GM13976 (cell line): ENCODE results near the gene DENND11.

Experiments
- DNase-seq: peaks from one replicate; pipeline ENCODE4 v3.0.0; 2012; ENCODE audit warnings: low spot score
- in situ Hi-C: fragments of 300-500 bp; cut with MboI; formaldehyde crosslinking; loops from one replicate; pipeline ENCODE4 v1.12.0; 2022; ENCODE audit warnings: low sequenced_read_pairs, mixed read lengths, inconsistent platforms; ENCODE audit not compliant: unreplicated experiment
- TF ChIP-seq, protein P1 (sequence below): IDR thresholded peaks from 2 replicates; pipeline ENCODE4 v1.5.1; 2012; ENCODE audit warnings: borderline replicate concordance, mild to moderate bottlenecking; ENCODE audit not compliant: insufficient read depth; ENCODE audit errors: extremely low read depth, missing control alignments, control extremely low read depth

The DENND11 gene

DNA sequence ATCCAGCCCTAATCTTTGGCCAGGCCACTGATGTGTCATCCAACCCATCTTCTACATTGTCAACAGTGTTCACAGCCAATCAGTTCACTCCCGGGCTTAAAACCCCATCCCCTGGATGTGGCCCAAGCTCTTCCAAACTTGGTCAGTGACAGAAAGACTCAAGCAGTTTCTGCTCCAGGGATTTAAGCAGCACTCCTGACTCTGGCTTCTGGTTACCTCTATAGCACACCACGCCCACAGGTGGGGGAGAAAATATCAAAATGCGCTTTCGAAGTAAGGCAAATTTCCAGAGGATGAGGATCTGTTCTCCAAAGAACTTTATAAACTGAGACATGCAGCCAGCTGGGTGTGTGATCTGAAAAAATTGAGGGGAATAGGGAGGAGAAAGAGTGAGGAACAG is 35.9 kb downstream of the DENND11 start:
- in situ Hi-C loops, result no loop called here

DNA sequence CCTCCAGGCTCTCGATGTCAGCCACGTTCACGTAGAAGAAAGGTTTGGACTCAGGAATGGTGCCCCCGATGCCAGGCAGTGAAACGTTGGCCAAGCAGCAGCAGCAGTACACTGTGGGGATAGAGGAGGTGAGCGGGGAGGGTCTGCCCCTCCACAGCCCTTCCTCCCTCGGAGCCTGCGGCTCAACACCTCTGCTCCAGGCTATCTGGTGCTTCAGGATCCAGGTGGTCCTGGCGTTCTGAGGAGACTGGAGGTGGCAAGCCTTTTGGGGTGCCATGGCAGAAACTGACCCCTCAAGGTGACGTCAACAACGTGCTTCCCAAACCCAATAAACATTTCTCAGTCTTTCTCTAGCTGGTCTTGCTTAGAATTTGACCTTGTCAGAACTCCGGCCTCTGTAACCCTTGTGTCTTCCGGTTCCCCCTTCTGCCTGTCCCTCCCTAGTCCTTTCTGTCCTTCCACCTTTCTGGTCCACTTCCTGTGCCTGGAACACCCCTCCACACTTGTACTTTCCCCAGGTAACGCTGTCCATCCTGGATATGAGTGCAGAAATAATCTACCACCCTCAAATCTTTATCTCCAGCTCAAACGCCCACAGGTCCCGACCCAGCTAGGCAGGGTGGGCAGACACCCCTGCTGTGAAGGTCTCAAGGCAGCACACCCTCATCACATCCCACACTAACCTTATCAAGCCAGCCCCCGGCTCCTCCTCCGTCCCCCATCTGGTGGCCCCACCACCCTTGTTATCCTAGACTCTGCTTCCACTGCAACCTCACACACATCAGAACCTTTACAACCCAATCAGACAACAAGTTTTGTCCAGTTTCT is 36.5 kb downstream of the DENND11 start:
- TF ChIP-seq, protein P1, sequence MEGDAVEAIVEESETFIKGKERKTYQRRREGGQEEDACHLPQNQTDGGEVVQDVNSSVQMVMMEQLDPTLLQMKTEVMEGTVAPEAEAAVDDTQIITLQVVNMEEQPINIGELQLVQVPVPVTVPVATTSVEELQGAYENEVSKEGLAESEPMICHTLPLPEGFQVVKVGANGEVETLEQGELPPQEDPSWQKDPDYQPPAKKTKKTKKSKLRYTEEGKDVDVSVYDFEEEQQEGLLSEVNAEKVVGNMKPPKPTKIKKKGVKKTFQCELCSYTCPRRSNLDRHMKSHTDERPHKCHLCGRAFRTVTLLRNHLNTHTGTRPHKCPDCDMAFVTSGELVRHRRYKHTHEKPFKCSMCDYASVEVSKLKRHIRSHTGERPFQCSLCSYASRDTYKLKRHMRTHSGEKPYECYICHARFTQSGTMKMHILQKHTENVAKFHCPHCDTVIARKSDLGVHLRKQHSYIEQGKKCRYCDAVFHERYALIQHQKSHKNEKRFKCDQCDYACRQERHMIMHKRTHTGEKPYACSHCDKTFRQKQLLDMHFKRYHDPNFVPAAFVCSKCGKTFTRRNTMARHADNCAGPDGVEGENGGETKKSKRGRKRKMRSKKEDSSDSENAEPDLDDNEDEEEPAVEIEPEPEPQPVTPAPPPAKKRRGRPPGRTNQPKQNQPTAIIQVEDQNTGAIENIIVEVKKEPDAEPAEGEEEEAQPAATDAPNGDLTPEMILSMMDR, result no peak
- in situ Hi-C loops, result no loop called here
- no peak for DNase-seq

More for the DNA sequence above, 35.9 kb downstream of the DENND11 start:
- DNase-seq, result no peak
- TF ChIP-seq, protein P1, result no peak

DNA sequence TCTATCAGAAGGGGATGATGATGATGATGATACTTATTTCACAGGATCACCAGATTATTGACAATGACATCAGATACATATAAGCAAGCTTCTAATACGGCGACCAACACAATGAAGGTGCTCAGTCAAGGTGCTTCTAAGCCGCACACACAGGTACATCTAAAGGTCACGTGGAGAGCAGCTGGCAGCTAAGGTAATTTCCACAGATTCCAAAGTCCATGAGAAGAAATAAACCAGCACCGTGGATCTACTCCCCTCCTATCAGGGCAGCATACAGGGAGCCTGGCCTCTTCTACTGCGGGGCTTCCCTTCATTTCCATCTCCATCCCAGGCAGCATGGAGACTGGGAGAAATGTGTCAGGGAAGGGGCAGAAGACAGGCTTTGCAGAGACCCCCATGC is 37.5 kb downstream of the DENND11 start:
- TF ChIP-seq, protein P1, result no peak
- in situ Hi-C loops, result no loop called here
- DNase-seq, result no peak

DNA sequence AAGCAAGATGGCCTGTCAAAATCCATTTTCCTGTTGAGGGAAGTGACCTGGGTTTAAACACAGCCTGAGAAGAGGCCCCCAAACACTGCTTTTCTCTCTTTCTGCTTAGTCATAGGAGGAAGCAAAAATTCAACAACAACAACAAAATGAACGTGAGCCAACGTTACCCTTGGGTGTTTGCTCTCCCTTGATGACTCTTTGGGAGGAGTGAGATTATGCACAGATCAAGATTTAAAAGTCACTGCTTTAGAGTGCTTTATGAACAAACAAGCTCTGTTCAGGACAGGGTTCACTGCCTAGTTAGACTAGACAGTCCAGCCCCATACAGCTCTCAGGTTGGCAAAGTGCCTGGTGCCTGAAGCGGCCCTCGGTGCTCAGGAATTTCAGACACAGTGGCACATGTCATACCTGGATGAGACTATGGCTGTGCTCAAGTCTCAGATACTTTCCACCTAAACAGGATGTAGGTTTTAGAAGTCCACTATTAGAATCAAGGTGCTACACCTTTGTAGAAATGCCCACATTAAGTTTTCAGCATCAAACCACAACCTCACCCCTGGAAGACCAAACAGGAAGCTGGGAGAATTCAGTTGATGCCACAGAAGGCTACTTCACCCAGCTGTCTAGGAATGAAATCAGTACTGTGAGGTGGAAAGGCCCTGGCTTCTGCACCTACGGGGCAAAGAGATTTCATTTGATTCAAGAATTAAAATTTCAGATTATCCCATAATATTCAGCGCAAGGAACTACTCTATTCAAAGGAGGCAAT is 38.7 kb downstream of the DENND11 start:
- in situ Hi-C loops, result no loop called here
- no peak for DNase-seq
- TF ChIP-seq, protein P1, result no peak

DNA sequence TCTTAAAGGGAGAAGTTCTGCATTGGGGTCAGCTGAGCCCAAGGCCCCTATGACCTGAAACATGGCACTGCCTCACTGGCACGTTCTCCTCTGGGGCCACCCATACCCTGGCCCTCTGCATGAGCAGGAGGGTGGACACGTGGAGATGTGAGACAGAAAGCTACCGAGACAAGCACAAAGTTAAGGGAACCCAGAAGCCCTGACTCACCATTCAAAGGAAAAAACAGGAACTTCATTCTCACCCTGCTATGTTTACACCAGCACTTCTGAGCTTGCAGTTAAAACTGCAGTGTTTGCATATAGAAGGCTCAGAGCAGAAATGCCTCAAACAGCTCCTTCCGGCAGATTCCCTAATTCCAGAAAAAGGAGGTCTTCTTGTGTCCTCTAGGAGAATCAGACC is 41.7 kb downstream of the DENND11 start:
- no peak for DNase-seq
- in situ Hi-C loops, result no loop called here
- TF ChIP-seq, protein P1, result no peak

DNA sequence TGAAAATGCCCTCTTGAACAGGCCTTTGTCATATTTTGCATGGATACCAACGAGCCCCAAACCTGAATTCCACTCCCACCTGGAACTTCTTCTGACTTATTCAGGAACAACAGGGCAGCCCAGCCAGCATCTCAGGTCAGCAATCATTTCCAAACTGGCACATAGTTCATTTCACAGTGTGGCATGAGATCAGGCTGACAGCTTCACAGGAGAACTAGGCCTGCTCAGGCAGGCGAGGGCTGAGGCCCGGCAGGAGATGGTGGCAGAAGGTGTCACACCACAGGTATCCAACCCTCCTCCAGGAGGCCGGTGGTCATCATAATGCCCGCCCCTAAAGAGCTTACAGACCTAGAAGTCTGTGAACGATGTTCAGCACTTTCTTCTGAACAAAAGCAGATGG is 42.5 kb downstream of the DENND11 start:
- no peak for DNase-seq
- in situ Hi-C loops, result loop anchor here (10.0 kb wide), 1 partner anchor 75 kb away; the partner anchor contains the start of gene SSBP1
- TF ChIP-seq, protein P1, result no peak
